CD14-positive monocyte (primary cell): ENCODE data around the gene FBXL15. TPM values are rescaled to one million over a fixed set of nuclear protein-coding genes. Genes with fewer than 3 reads are reported as not detected.

Source experiments
- DNase-seq, 3 donors: peaks; one replicate each; pipeline ENCODE4 v3.0.0-alpha.2; 2011 to 2022
- H2AFZ ChIP-seq: 2 replicates; pipeline ENCODE4 v1.6.0; 2012; ENCODE audit warnings: mild to moderate bottlenecking, low read depth, low read length, inconsistent platforms; ENCODE audit not compliant: insufficient read depth, poor library complexity, severe bottlenecking
- H3K27ac ChIP-seq, 2 donors: 1 replicate in 1 of 2; 2 replicates in 1 of 2; pipeline ENCODE4 v1.5.1; 2012 to 2013; ENCODE audit warnings: low read length in 2 of 2, control low read depth in 1 of 2, inconsistent platforms in 1 of 2, low read depth in 1 of 2, mild to moderate bottlenecking in 1 of 2
- H3K27me3 ChIP-seq, 2 donors: one replicate each; pipeline versions ENCODE4 v1.6.0 to v1.6.1; 2011 to 2013; ENCODE audit warnings: low read length in 2 of 2; ENCODE audit not compliant: control insufficient read depth in 2 of 2, insufficient read depth in 2 of 2
- H3K36me3 ChIP-seq, 2 donors: replicated peaks in 1 of 2; 1 replicate in 1 of 2; 2 replicates in 1 of 2; pipeline versions ENCODE4 v1.5.1 to v1.6.1; 2012 to 2013; ENCODE audit warnings: low read length in 2 of 2, control low read depth in 1 of 2, inconsistent platforms in 1 of 2, mild to moderate bottlenecking in 1 of 2; ENCODE audit not compliant: insufficient read depth in 2 of 2, control insufficient read depth in 1 of 2
- H3K4me1 ChIP-seq, 2 donors: 1 replicate in 1 of 2; 2 replicates in 1 of 2; pipeline versions ENCODE4 v1.5.1 to v1.6.1; 2012 to 2013; ENCODE audit warnings: low read length in 2 of 2, control low read depth in 1 of 2, inconsistent platforms in 1 of 2, mild to moderate bottlenecking in 1 of 2, moderate library complexity in 1 of 2; ENCODE audit not compliant: insufficient read depth in 2 of 2, control insufficient read depth in 1 of 2
- H3K4me2 ChIP-seq: replicated peaks from 2 replicates; pipeline ENCODE3; 2012; ENCODE audit warnings: low read length, moderate library complexity, mild to moderate bottlenecking; ENCODE audit not compliant: poor library complexity, severe bottlenecking; ENCODE audit errors: extremely low read depth
- H3K4me3 ChIP-seq, 3 experiments: fragments of 200-600 bp in 1 of 3; sonication (generic) in 1 of 3; replicated peaks in 1 of 3; 1 replicate in 2 of 3; 2 replicates in 1 of 3; pipeline ENCODE4 v1.5.1; 2011 to 2013; ENCODE audit warnings: low read length in 3 of 3, mild to moderate bottlenecking in 3 of 3, control low read depth in 2 of 3, low read depth in 2 of 3, inconsistent platforms in 1 of 3, moderate library complexity in 1 of 3
- H3K79me2 ChIP-seq: 2 replicates; pipeline ENCODE4 v1.6.0; 2012; ENCODE audit warnings: mild to moderate bottlenecking, control low read depth, inconsistent platforms, low read length, moderate library complexity; ENCODE audit not compliant: insufficient read depth
- H3K9ac ChIP-seq: 2 replicates; pipeline ENCODE4 v1.6.0; 2017; ENCODE audit warnings: low read length, mild to moderate bottlenecking; ENCODE audit not compliant: insufficient read depth, poor library complexity, severe bottlenecking
- H3K9me3 ChIP-seq, 2 donors: replicated peaks in 1 of 2; 1 replicate in 1 of 2; 2 replicates in 1 of 2; pipeline versions ENCODE4 v1.5.1 to v1.6.1; 2012 to 2013; ENCODE audit warnings: low read length in 2 of 2, control low read depth in 1 of 2; ENCODE audit not compliant: control insufficient read depth in 1 of 2, insufficient read depth in 1 of 2
- H4K20me1 ChIP-seq: 2 replicates; pipeline ENCODE4 v1.6.0; 2012; ENCODE audit warnings: mild to moderate bottlenecking, low read length, control low read depth, moderate library complexity; ENCODE audit not compliant: insufficient read depth
- H3K27ac Mint-ChIP-seq, 7 donors: one replicate each; pipeline ENCODE4 v1.8.0; 2020; ENCODE audit warnings: mild to moderate bottlenecking in 7 of 7, mixed read lengths in 7 of 7, moderate library complexity in 6 of 7, inconsistent platforms in 2 of 7
- H3K27me3 Mint-ChIP-seq, 3 donors: one replicate each; pipeline ENCODE4 v1.8.0; 2021 to 2022; ENCODE audit warnings: low read depth in 3 of 3, mild to moderate bottlenecking in 3 of 3, mixed read lengths in 3 of 3, moderate library complexity in 3 of 3, inconsistent platforms in 1 of 3
- H3K36me3 Mint-ChIP-seq, 2 donors: one replicate each; pipeline ENCODE4 v1.8.0; 2020; ENCODE audit warnings: mixed read lengths in 2 of 2, inconsistent platforms in 1 of 2, mild to moderate bottlenecking in 1 of 2
- H3K4me1 Mint-ChIP-seq: one replicate; pipeline ENCODE4 v1.8.0; 2020; ENCODE audit warnings: mild to moderate bottlenecking, mixed read lengths
- H3K4me3 Mint-ChIP-seq, 2 donors: one replicate each; pipeline ENCODE4 v1.8.0; 2020; ENCODE audit warnings: mild to moderate bottlenecking in 2 of 2, mixed read lengths in 2 of 2, moderate library complexity in 1 of 2
- H3K9me3 Mint-ChIP-seq, 7 donors: one replicate each; pipeline ENCODE4 v1.8.0; 2020 to 2022; ENCODE audit warnings: mixed read lengths in 7 of 7, mild to moderate bottlenecking in 6 of 7, moderate library complexity in 6 of 7, inconsistent platforms in 2 of 7
- CTCF ChIP-seq: fragments of 200-600 bp; IDR thresholded peaks from one replicate; pipeline ENCODE4 v1.8.0; 2022; ENCODE audit warnings: antibody characterized with exemption, mild to moderate bottlenecking
- WGBS: methylation state at CpG from one replicate; pipeline ENCODE4 v1.1.5; 2013; ENCODE audit warnings: missing lambda C conversion rate; ENCODE audit not compliant: insufficient coverage; 5-methylcytosine and 5-hydroxymethylcytosine counted together
- intact Hi-C, 2 donors: fragments of 100-400 bp; cut with micrococcal nuclease; formaldehyde crosslinking; loops; one replicate each; pipeline versions ENCODE4 v1.15.0 to v1.15.1; 2023
- polyA plus RNA-seq, 3 donors: library from polyadenylated mRNA; depleted of rRNA in 1 of 3; unstranded in 2 of 3; stranded (reverse) in 1 of 3; fragments of 300-500 nt in 2 of 3; fragments of >200 nt in 1 of 3; fragmentation: Illumina TruSeq in 2 of 3; gene quantifications; 1 replicate in 2 of 3; 2 replicates in 1 of 3; pipeline ENCODE4 v1.2.3, GENCODE V29; 2012 to 2021

The FBXL15 gene
- polyA plus RNA-seq, 3 donors: 16.0 to 36.3 (median 25.5) TPM

- Histone ChIP-seq H3K9ac (no peak overlapping the region), H4K20me1 (no peaks in the 10 kb centered on the region), H3K27me3 (peaks cover 0 to 4% of the 10 kb centered on the region in 2 donors), H3K36me3 (peaks cover 38 to 42% of the 10 kb centered on the region in 2 donors), H3K79me2 (no peaks in the 10 kb centered on the region), H3K4me1 (peaks cover 10 to 11% of the 10 kb centered on the region in 2 donors), H3K9me3 (no peaks in the 10 kb centered on the region), H3K4me3 (no peak overlapping the region), H3K4me2 (no peak overlapping the region), H3K27ac (no peak overlapping the region), H2AFZ (no peak overlapping the region)
- WGBS: 100% methylated on average over 1 of the region's 6 CpGs
- Mint-ChIP-seq H3K9me3 (no peaks in the 10 kb centered on the region), H3K36me3 (peaks cover 35 to 40% of the 10 kb centered on the region in 2 donors), H3K27me3 (peaks cover 0 to 5% (median 3%) of the 10 kb centered on the region in 3 donors), H3K4me1 (peaks cover 12% of the 10 kb centered on the region), H3K27ac (no peak overlapping the region), H3K4me3 (no peak overlapping the region)
- peak in 1 of 3 donors; percentile 14 for DNase-seq
- TF ChIP-seq CTCF: peak; percentile 26
- intact Hi-C loops: no loop called here
Measured at GRCh38 chr10:102384053-102384452, 36.6 kb upstream of the FBXL15 start.

- no peak overlapping the region for H3K4me2 ChIP-seq
- Mint-ChIP-seq H3K27me3 (peaks cover 2 to 8% (median 3%) of the 10 kb centered on the region in 3 donors), H3K4me3 (peak overlapping the region in 1 of 2 donors; percentile 39), H3K9me3 (no peaks in the 10 kb centered on the region), H3K4me1 (peaks cover 12% of the 10 kb centered on the region), H3K36me3 (peaks cover 27 to 33% of the 10 kb centered on the region in 2 donors), H3K27ac (peak overlapping the region in 3 of 7 donors; percentile 40 to 74 (median 63))
- 67% methylated on average over 2 of the region's 4 CpGs for WGBS
- H4K20me1 ChIP-seq: no peaks in the 10 kb centered on the region
- peak in 2 of 3 donors; percentile 18 to 29 for DNase-seq
- H3K9ac ChIP-seq: no peak overlapping the region
- no peak for TF ChIP-seq CTCF
- H3K4me3 ChIP-seq: no peak overlapping the region
- peaks cover 31 to 34% of the 10 kb centered on the region in 2 donors for H3K36me3 ChIP-seq
- no peaks in the 10 kb centered on the region for H3K9me3 ChIP-seq
- H3K4me1 ChIP-seq: peaks cover 10 to 11% of the 10 kb centered on the region in 2 donors
- intact Hi-C loops: no loop called here
- no peaks in the 10 kb centered on the region for H3K79me2 ChIP-seq
- H3K27me3 ChIP-seq: peaks cover 0 to 4% of the 10 kb centered on the region in 2 donors
- H3K27ac ChIP-seq: peak overlapping the region in 1 of 2 donors; percentile 12
- no peak overlapping the region for H2AFZ ChIP-seq
Measured at GRCh38 chr10:102384606-102385429, 35.8 kb upstream of the FBXL15 start.
